Measurements from ENCODE around the gene OTX1. TPM values are rescaled to one million over a fixed set of nuclear protein-coding genes. Genes with fewer than 3 reads are reported as not detected.
A peak's percentile ranks its signal among the peaks of the same experiment; 100 is the strongest.

OTX1 gene
- total and polyA plus RNA-seq, 9 of the 15 experiments (the other 6 are each of a cell fraction or from before 2014, with no cell fraction given), result 0.18 to 7.1 (median 0.58) TPM

- TF ChIP-seq HDAC8 (tag; IDR thresholded peaks at IDR 0.05), result no peak
- TF ChIP-seq, protein P1, sequence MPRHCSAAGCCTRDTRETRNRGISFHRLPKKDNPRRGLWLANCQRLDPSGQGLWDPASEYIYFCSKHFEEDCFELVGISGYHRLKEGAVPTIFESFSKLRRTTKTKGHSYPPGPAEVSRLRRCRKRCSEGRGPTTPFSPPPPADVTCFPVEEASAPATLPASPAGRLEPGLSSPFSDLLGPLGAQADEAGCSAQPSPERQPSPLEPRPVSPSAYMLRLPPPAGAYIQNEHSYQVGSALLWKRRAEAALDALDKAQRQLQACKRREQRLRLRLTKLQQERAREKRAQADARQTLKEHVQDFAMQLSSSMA (CRISPR knock-in tag; IDR thresholded peaks at IDR 0.05), result no peak
- no peak for TF ChIP-seq NELFE (IDR thresholded peaks at IDR 0.05; ENCODE audit: insufficient read depth, insufficient read length)
- no peak for TF ChIP-seq TCFL5 (CRISPR knock-in tag; conservative IDR thresholded peaks at IDR 0.05)
- no peak for TF ChIP-seq ZBTB11 (CRISPR knock-in tag; IDR thresholded peaks at IDR 0.05)
- no peak for TF ChIP-seq DIDO1 (tag; IDR thresholded peaks at IDR 0.05; ENCODE audit: low read depth)
- peak; percentile 81 for TF ChIP-seq POLR2A (conservative IDR thresholded peaks at IDR 0.05)
- peak; percentile 82 for TF ChIP-seq ZBTB7A (IDR thresholded peaks at IDR 0.05; ENCODE audit: borderline replicate concordance, control insufficient read depth, low read depth, low read length)
- TF ChIP-seq ZNF395 (CRISPR knock-in tag; IDR thresholded peaks at IDR 0.05), result no peak
- TF ChIP-seq MCM3 (IDR thresholded peaks at IDR 0.05), result no peak
Measured at GRCh38 chr2:63050334-63051041, at the start of gene OTX1 (continued).
